Measurements from ENCODE around the gene RHOG.
"Not testable (repeated sequence)": the region's sequence is repeated elsewhere in the genome, so short reads cannot be mapped to it uniquely, and the experiment has no call there.

Gene RHOG

GRCh38 chr11:3799143-3799542 is 41.6 kb downstream of the RHOG start:
- H3K36me3 ChIP-seq (ENCODE audit: insufficient read depth, low read length) = 0 out of 2 replicates have a peak, but pooled peaks cover 3% of the 10 kb centered on the region
- H3K9me3 ChIP-seq (ENCODE audit: control insufficient read depth, insufficient read depth, low read length) = no peaks in the 10 kb centered on the region
- no peak overlapping the region for H3K9ac ChIP-seq (ENCODE audit: low read depth, low read length)
- 0 out of 2 replicates have a peak, but pooled peaks cover 8% of the 10 kb centered on the region for H3K4me1 ChIP-seq (ENCODE audit: insufficient read depth, low read length)

DNA sequence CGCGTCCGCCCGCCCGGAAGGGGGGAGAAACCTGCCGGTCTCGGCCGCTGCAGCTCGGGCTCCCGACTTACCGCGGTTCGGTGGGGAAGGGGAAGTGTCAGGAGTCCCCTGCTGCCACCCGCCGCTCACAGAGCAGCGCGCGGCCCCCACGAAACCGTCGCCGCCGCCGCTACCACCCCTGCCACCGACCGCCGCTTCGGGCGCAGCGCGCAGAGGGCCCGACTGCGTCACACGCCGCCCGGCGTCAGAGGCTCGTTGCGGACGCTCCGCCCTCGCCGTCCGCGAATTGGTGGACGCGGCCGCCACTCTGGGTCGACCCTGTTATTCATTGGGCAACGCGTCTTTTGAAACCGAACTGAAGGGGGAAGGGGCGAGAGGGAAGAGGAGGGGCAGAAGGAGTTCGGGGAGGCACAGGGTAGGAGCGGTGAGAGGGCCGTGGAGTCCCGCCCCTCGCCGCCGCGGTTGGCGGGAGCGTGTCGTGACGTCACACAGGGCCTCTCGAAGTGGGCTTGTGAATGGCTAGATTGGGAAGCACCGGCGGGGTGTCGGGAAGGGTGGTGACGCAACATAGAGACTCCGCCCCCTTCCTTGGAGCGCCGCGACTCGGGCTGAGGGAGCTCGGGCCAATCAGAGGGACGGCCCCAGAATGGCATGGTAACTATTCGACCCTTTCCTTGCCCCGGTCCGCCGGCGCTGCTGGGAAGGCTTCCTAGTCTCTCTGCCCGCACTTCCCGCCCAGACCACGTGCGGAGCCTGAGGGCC is 43.2 kb downstream of the RHOG start, which contains the start of gene NUP98:
Gene NUP98 (minus strand): TSS at position 226 of the 762 bp plus-strand sequence. CDS start 15,437 bp downstream, outside the sequence.
- Histone ChIP-seq H3K4me1 (ENCODE audit: insufficient read depth, low read length) (0 out of 2 replicates have a peak, but pooled peaks cover 8% of the 10 kb centered on the region), H3K9me3 (ENCODE audit: control insufficient read depth, insufficient read depth, low read length) (no peaks in the 10 kb centered on the region), H3K36me3 (ENCODE audit: insufficient read depth, low read length) (peaks cover 5% of the 10 kb centered on the region; the same call in 1 of the 2 replicates), H3K9ac (ENCODE audit: low read depth, low read length) (peak within 1 kb of the TSS; percentile 91)

- Histone ChIP-seq H3K9me3 (ENCODE audit: control insufficient read depth, insufficient read depth, low read length) (no peaks in the 10 kb centered on the region), H3K9ac (ENCODE audit: low read depth, low read length) (peak overlapping the region; percentile 91), H3K36me3 (ENCODE audit: insufficient read depth, low read length) (peaks cover 10% of the 10 kb centered on the region; the same call in 1 of the 2 replicates), H3K4me1 (ENCODE audit: insufficient read depth, low read length) (0 out of 2 replicates have a peak, but pooled peaks cover 8% of the 10 kb centered on the region)
These were observed 43.9 kb downstream of the RHOG start for GRCh38 chr11:3796801-3797328.

DNA sequence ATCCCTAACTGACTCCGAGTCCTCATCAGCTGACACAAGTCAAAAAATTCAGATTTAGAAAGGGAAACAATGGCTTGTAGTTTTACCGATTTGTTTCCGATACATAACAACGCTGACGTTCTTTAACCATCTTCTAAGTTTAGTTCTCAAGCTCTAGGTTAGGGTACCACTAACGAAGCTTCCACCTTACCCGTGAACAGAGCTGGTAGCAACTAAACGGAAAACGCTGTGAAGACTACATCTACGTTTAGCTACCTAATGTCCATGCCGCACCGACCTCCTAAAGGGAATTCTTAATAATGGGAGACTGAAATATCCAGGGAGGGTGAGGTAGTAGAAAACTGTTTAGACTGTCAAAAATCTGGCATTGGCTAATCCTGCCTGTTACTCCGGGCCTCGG is 44.4 kb downstream of the RHOG start:
- Histone ChIP-seq H3K4me1 (ENCODE audit: insufficient read depth, low read length) (0 out of 2 replicates have a peak, but pooled peaks cover 8% of the 10 kb centered on the region), H3K9ac (ENCODE audit: low read depth, low read length) (peak overlapping the region; percentile 91)

DNA sequence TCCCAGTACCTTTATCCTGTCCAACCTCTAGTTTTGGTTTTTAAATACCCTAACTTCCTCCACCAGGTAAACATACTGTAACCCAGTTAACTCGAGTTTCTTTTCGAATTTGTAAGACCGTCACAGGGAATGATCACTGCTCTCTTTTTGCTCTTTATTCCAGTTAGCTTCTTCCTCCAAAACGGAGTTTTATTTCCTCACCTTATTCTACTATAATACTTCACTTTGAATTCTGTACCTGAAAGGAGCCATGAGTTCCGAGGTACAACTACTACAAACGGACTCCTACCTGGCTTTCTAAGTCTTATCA is 44.8 kb downstream of the RHOG start:
- Histone ChIP-seq H3K9ac (ENCODE audit: low read depth, low read length) (peak overlapping the region; percentile 91; the same call in 1 of the 2 replicates), H3K36me3 (ENCODE audit: insufficient read depth, low read length) (peaks cover 10% of the 10 kb centered on the region; the same call in 1 of the 2 replicates), H3K4me1 (ENCODE audit: insufficient read depth, low read length) (0 out of 2 replicates have a peak, but pooled peaks cover 8% of the 10 kb centered on the region), H3K9me3 (ENCODE audit: control insufficient read depth, insufficient read depth, low read length) (no peaks in the 10 kb centered on the region)

More for the DNA sequence above, 44.4 kb downstream of the RHOG start:
- peaks cover 10% of the 10 kb centered on the region; the same call in 1 of the 2 replicates for H3K36me3 ChIP-seq (ENCODE audit: insufficient read depth, low read length)
- no peaks in the 10 kb centered on the region for H3K9me3 ChIP-seq (ENCODE audit: control insufficient read depth, insufficient read depth, low read length)

- H3K4me1 ChIP-seq (ENCODE audit: insufficient read depth, low read length) = 0 out of 2 replicates have a peak, but pooled peaks cover 8% of the 10 kb centered on the region
- H3K36me3 ChIP-seq (ENCODE audit: insufficient read depth, low read length) = peaks cover 10% of the 10 kb centered on the region; the same call in 1 of the 2 replicates
- no peaks in the 10 kb centered on the region for H3K9me3 ChIP-seq (ENCODE audit: control insufficient read depth, insufficient read depth, low read length)
- H3K9ac ChIP-seq (ENCODE audit: low read depth, low read length) = 0 out of 2 replicates have a peak overlapping the region, but pooled peaks have one; percentile 91
These were observed 45.4 kb downstream of the RHOG start for GRCh38 chr11:3795131-3796001.

DNA sequence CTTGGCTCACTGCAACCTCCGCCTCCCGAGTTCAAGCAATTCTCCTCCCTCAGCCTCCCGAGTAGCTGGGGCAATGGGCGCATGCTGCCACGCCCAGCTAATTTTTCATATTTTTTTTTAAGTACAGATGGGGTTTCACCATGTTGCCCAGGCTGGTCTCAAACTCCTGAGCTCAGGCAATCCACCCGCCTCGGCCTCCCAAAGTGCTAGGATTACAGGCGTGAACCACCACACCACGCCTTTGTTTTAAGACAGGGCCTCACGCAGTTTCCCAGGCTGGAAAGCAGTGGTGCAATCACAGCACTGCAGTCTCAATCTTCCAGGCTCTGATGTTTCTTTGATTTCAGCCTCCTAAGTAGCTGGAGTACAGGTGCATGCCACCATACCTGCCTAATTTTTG is 46.4 kb downstream of the RHOG start:
- H3K4me1 ChIP-seq (ENCODE audit: insufficient read depth, low read length); H3K9me3 ChIP-seq (ENCODE audit: control insufficient read depth, insufficient read depth, low read length); H3K9ac ChIP-seq (ENCODE audit: low read depth, low read length): not testable (repeated sequence)
- H3K36me3 ChIP-seq (ENCODE audit: insufficient read depth, low read length) = peaks cover 10% of the 10 kb centered on the region; the same call in 1 of the 2 replicates

- Histone ChIP-seq H3K36me3 (ENCODE audit: insufficient read depth, low read length) (no peaks in the 10 kb centered on the region), H3K9ac (ENCODE audit: low read depth, low read length) (no peak overlapping the region), H3K4me1 (ENCODE audit: insufficient read depth, low read length) (no peaks in the 10 kb centered on the region), H3K9me3 (ENCODE audit: control insufficient read depth, insufficient read depth, low read length) (no peaks in the 10 kb centered on the region)
These were observed 53.9 kb downstream of the RHOG start for GRCh38 chr11:3786781-3787428.

- H3K9me3 ChIP-seq (ENCODE audit: control insufficient read depth, insufficient read depth, low read length) = no peaks in the 10 kb centered on the region
- peaks cover 10% of the 10 kb centered on the region for H3K36me3 ChIP-seq (ENCODE audit: insufficient read depth, low read length)
- H3K9ac ChIP-seq (ENCODE audit: low read depth, low read length) = no peak overlapping the region
- H3K4me1 ChIP-seq (ENCODE audit: insufficient read depth, low read length) = no peaks in the 10 kb centered on the region
These were observed 57.1 kb downstream of the RHOG start for GRCh38 chr11:3783611-3784010.

DNA sequence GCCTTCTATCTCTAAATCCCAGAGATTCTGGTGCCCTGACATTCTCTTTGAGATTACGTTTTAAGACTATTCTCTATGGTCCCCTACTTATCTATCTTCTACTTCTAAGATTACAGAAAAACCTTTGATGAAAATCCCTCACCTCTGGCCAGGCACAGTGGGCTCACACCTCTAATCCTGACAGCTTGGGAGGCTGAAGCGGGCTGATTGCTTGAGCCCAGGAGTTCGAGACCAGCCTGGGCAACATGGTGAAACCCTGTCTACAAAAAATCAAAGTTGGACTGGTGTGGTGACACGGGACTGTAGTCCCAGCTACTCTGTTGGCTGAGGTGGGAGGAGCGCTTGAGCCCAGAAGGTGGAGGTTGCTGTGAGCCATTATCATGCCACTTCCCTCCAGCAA is 57.8 kb downstream of the RHOG start:
- Histone ChIP-seq H3K36me3 (ENCODE audit: insufficient read depth, low read length) (peaks cover 15% of the 10 kb centered on the region), H3K4me1 (ENCODE audit: insufficient read depth, low read length) (no peaks in the 10 kb centered on the region), H3K9me3 (ENCODE audit: control insufficient read depth, insufficient read depth, low read length) (no peaks in the 10 kb centered on the region), H3K9ac (ENCODE audit: low read depth, low read length) (no peak overlapping the region)

DNA sequence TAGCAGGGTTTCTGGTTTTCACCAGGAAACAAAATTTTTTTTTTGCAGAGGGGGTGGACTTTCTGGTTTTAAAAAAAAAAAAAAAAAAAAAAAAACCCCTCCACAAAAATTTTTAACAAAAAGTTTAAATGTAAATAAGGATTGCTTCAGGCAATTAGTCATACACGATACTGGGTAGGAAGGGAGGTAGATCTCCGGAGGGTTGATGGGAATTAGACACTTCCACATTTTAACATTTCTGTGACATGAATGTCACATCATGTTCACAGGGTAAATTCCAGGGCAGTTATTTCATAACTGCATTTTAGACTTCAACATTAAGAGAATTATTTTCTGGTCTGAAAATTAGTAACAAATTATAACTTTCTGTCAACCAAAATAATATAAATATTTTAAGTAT is 59.3 kb downstream of the RHOG start:
- no peaks in the 10 kb centered on the region for H3K4me1 ChIP-seq (ENCODE audit: insufficient read depth, low read length)
- no peaks in the 10 kb centered on the region for H3K9me3 ChIP-seq (ENCODE audit: control insufficient read depth, insufficient read depth, low read length)
- H3K36me3 ChIP-seq (ENCODE audit: insufficient read depth, low read length) = peaks cover 15% of the 10 kb centered on the region
- no peak overlapping the region for H3K9ac ChIP-seq (ENCODE audit: low read depth, low read length)
